Measurements from ENCODE around the gene CEP128.

Gene CEP128

GRCh38 chr14:80868260-80868659 lies 73.3 kb downstream of the CEP128 start:
- no peak for DNase-seq

GRCh38 chr14:80867798-80868197 lies 73.7 kb downstream of the CEP128 start:
- DNase-seq = no peak

GRCh38 chr14:80867091-80867490 lies 74.4 kb downstream of the CEP128 start:
- no peak for DNase-seq

GRCh38 chr14:80865565-80865964 lies 76.0 kb downstream of the CEP128 start:
- DNase-seq = no peak

GRCh38 chr14:80862983-80863382 lies 78.6 kb downstream of the CEP128 start:
- DNase-seq = peak; percentile 9

GRCh38 chr14:80862541-80862940 lies 79.0 kb downstream of the CEP128 start:
- no peak for DNase-seq

GRCh38 chr14:80850197-80850814 lies 91.2 kb downstream of the CEP128 start:
- peak; percentile 66 for DNase-seq

- no peak for DNase-seq
Measured at GRCh38 chr14:80847070-80847469, 94.5 kb downstream of the CEP128 start.

GRCh38 chr14:80845856-80846255 lies 95.7 kb downstream of the CEP128 start:
- DNase-seq = no peak

- DNase-seq = peak; percentile 1
Measured at GRCh38 chr14:80844872-80845271, 96.7 kb downstream of the CEP128 start.

- DNase-seq = no peak
Measured at GRCh38 chr14:80839743-80840142, 101.8 kb downstream of the CEP128 start.

GRCh38 chr14:80809663-80810062 lies 131.9 kb downstream of the CEP128 start:
- DNase-seq = peak; percentile 3

- DNase-seq = no peak
Measured at GRCh38 chr14:80805136-80805535, 136.4 kb downstream of the CEP128 start.

- no peak for DNase-seq
Measured at GRCh38 chr14:80798878-80799277, 142.7 kb downstream of the CEP128 start.

- no peak for DNase-seq
Measured at GRCh38 chr14:80798211-80798610, 143.3 kb downstream of the CEP128 start.

- no peak for DNase-seq
Measured at GRCh38 chr14:80792771-80793170, 148.8 kb downstream of the CEP128 start.

GRCh38 chr14:80787876-80788275 lies 153.7 kb downstream of the CEP128 start:
- DNase-seq = no peak

- DNase-seq = no peak
Measured at GRCh38 chr14:80784820-80785219, 156.7 kb downstream of the CEP128 start.

GRCh38 chr14:80781972-80782367 lies 159.6 kb downstream of the CEP128 start:
- no peak for DNase-seq

GRCh38 chr14:80780500-80780899 lies 161.0 kb downstream of the CEP128 start:
- no peak for DNase-seq

GRCh38 chr14:80776657-80777056 lies 164.9 kb downstream of the CEP128 start:
- no peak for DNase-seq

- no peak for DNase-seq
Measured at GRCh38 chr14:80776186-80776585, 165.4 kb downstream of the CEP128 start.

- DNase-seq = no peak
Measured at GRCh38 chr14:80772504-80772903, 169.0 kb downstream of the CEP128 start.

GRCh38 chr14:80771201-80771600 lies 170.3 kb downstream of the CEP128 start:
- no peak for DNase-seq

GRCh38 chr14:80770114-80770908 lies 171.2 kb downstream of the CEP128 start:
- no peak for DNase-seq

Measured in OCI-M1 (cell line).